Right cardiac atrium (tissue), 5 donors: ENCODE results near the gene SYTL3. TPM values are rescaled to one million over a fixed set of nuclear protein-coding genes. Genes with fewer than 3 reads are reported as not detected.

Experiments used
- ATAC-seq, 2 donors: fragments of 200-7000 bp; cut with Tn5 transposase; one replicate each; pipeline versions ENCODE4 v1.8.0 to v1.9.1; 2020; ENCODE audit warnings: moderate library complexity in 2 of 2, mild to moderate bottlenecking in 1 of 2
- DNase-seq, 3 donors: peaks; one replicate each; pipeline ENCODE4 v3.0.0-alpha.2; 2020
- H3K27ac ChIP-seq: one replicate; pipeline ENCODE4 v1.5.1; 2013; ENCODE audit warnings: mild to moderate bottlenecking, low read length, control low read depth, moderate library complexity
- H3K27me3 ChIP-seq: one replicate; pipeline ENCODE4 v1.6.1; 2013; ENCODE audit not compliant: control insufficient read depth, insufficient read depth
- H3K4me1 ChIP-seq: one replicate; pipeline ENCODE4 v1.6.1; 2013; ENCODE audit warnings: low read length; ENCODE audit not compliant: control insufficient read depth, insufficient read depth
- H3K4me3 ChIP-seq: one replicate; pipeline ENCODE4 v1.5.1; 2013; ENCODE audit warnings: low read length, control low read depth
- H3K9me3 ChIP-seq: one replicate; pipeline ENCODE4 v1.6.1; 2013; ENCODE audit warnings: low read length; ENCODE audit not compliant: control insufficient read depth
- WGBS: extraction: QIAGEN DNeasy Blood & Tissue Kit; methylation state at CpG from one replicate; pipeline ENCODE4 v1.1.7; 2013; 5-methylcytosine and 5-hydroxymethylcytosine counted together
- intact Hi-C, 4 donors: fragments of 100-400 bp; cut with DNase I; formaldehyde crosslinking; loops; one replicate each; pipeline versions ENCODE4 v1.11.0 to v1.14.0; 2022 to 2023
- polyA plus RNA-seq: library from polyadenylated mRNA; stranded (reverse); fragments of 200-250 nt; gene quantifications from one replicate; pipeline ENCODE4 v1.2.3, GENCODE V29; 2013
- total RNA-seq, 4 donors: library from RNA; stranded (reverse); fragmentation: NEBNext Ultra II Directional; extraction: Animal tissue kit (Norgen Biotek cat#: 25700); gene quantifications; one replicate each; pipeline ENCODE4 v1.2.1, GENCODE V29; 2021
- donor health status: healthy with polysubstance abuse.
- donor health status: DM: no; HTN: yes; CAD: no.
- donor health status: DM: no; HTN: no; CAD: no.
- donor health status: DM: no; HTN: yes; CAD: no; lungs with severe emphysema.
- donor health status: DM: yes; HTN: yes; CAD: no.

The SYTL3 gene
- total and polyA plus RNA-seq, 5 donors = 5.0 to 10.4 (median 9.7) TPM

GRCh38 chr6:158703837-158704822, 54.3 kb downstream of the SYTL3 start:
- intact Hi-C loops = loop anchor here in 3 of 4 donors (2.0 to 10.0 kb wide), 4 partner anchors 111 to 401 kb away; partner anchors contain the start of gene EZR (in 3 of the 3)
- Histone ChIP-seq H3K27ac (peak overlapping the region; percentile 3), H3K4me1 (peaks cover 10% of the 10 kb centered on the region), H3K9me3 (no peaks in the 10 kb centered on the region), H3K27me3 (no peaks in the 10 kb centered on the region), H3K4me3 (peak overlapping the region; percentile 15)
- WGBS = 9% methylated on average over 42 of the region's 42 CpGs
- ATAC-seq = peak; percentile 89 to 90
- DNase-seq = peak; percentile 88 to 95 (median 95)

- H3K4me3 ChIP-seq = no peak overlapping the region
- no peaks in the 10 kb centered on the region for H3K9me3 ChIP-seq
- H3K4me1 ChIP-seq = peaks cover 10% of the 10 kb centered on the region
- DNase-seq (no peak), ATAC-seq (peak in 1 of 2 donors; percentile 3)
- no peaks in the 10 kb centered on the region for H3K27me3 ChIP-seq
- H3K27ac ChIP-seq = peak overlapping the region; percentile 96
- intact Hi-C loops = loop anchor here in 3 of 4 donors (2.0 to 10.0 kb wide), 3 partner anchors 109 to 399 kb away; partner anchors contain the start of gene EZR (in 3 of the 3)
- WGBS = 86% methylated on average over 13 of the region's 13 CpGs
Measured at GRCh38 chr6:158705386-158706126, 55.7 kb downstream of the SYTL3 start.

DNA sequence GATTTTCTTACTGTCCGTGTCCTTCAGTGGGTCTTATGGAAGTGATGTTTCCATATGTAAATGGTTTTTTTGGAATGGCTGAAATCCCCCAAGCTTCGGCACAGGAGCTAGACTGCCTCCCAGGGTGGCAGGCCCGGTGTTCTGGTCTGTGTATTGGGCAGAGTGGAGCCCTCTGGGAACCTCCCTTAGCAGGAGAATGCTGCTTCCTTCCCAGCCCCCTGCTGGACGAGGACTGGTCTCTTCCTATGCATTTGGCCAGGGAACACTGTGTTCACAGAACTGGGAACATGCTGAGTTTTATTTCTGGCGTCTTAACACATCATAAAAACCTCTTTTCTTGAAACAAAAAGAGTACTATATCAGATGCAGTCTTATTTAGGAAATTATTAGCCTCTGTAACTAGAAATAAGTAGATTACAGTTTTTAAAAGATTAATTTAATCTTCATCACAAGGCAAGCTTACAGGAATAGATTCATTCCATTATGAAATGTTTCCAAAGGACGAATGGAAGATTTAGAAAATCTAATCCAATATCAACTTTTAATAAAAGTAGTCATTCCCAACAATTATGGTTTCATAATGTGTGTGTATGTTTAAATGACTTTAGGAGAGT, 56.6 kb downstream of the SYTL3 start:
- Histone ChIP-seq H3K27me3 (no peaks in the 10 kb centered on the region), H3K27ac (peak overlapping the region; percentile 96), H3K4me1 (peaks cover 10% of the 10 kb centered on the region), H3K9me3 (no peaks in the 10 kb centered on the region), H3K4me3 (no peak overlapping the region)
- intact Hi-C loops = loop anchor here in 3 of 4 donors (10.0 kb wide), 2 partner anchors 108 to 398 kb away; partner anchors contain the start of gene EZR (in 3 of the 3)
- ATAC-seq (peak; percentile 74), DNase-seq (peak; percentile 70 to 91 (median 77))
- WGBS = 21% methylated on average over 6 of the region's 6 CpGs

DNA sequence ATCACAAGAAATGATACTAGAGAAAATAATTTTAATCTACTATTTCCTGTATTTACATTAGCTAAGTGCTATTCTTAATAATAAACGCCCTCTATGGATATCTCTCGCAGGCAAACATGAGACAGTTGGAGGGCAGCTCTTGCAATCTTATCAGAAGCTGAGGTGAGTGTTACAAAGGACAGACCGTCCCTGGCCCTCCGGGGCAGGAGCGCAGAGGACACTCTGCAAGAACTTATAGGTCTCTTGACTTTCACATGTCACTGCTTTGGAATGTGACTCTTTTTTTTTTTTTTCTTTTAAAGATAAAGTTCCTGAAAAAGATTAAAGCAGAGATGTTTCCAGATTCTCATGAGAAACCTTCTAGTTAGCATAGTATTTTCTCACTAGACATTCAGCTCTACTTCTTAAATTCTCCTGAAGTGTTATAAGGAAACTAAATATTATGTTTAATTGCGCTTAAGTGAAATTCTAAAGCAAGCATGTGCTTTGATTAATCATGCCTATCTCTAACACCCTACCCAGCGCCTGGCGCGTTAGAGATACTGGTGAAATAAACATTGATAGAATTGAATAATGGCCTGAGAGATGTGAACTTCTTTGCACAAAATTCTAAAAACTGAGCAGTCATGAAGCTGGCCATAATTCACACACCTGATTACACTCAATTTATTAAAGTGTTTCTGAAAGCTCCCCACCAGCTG, 57.4 kb downstream of the SYTL3 start:
- ATAC-seq (peak; percentile 66 to 68), DNase-seq (peak in 2 of 3 donors; percentile 39 to 79)
- Histone ChIP-seq H3K27me3 (no peaks in the 10 kb centered on the region), H3K27ac (peak overlapping the region; percentile 78), H3K9me3 (no peaks in the 10 kb centered on the region), H3K4me1 (peaks cover 10% of the 10 kb centered on the region), H3K4me3 (no peak overlapping the region)
- intact Hi-C loops = loop anchor here in 3 of 4 donors (10.0 kb wide), 2 partner anchors 108 to 398 kb away; partner anchors contain the start of gene EZR (in 3 of the 3)
- WGBS = 24% methylated on average over 9 of the region's 9 CpGs

- DNase-seq = peak in 1 of 3 donors; percentile 55
Measured at GRCh38 chr6:158707821-158708195, 58.0 kb downstream of the SYTL3 start.

GRCh38 chr6:158708239-158708638, 58.4 kb downstream of the SYTL3 start:
- H3K9me3 ChIP-seq = no peaks in the 10 kb centered on the region
- peak; percentile 68 to 80 for ATAC-seq
- peaks cover 10% of the 10 kb centered on the region for H3K4me1 ChIP-seq
- DNase-seq = peak; percentile 71 to 88 (median 88)
- no peaks in the 10 kb centered on the region for H3K27me3 ChIP-seq
- 30% methylated on average over 14 of the region's 14 CpGs for WGBS
- intact Hi-C loops = loop anchor here in 3 of 4 donors (10.0 kb wide), 2 partner anchors 107 to 397 kb away; partner anchors contain the start of gene EZR (in 3 of the 3)
- no peak overlapping the region for H3K4me3 ChIP-seq
- peak overlapping the region; percentile 78 for H3K27ac ChIP-seq

More at GRCh38 chr6:158707821-158708195, 58.0 kb downstream of the SYTL3 start:
- peak in 1 of 2 donors; percentile 25 for ATAC-seq
- peak overlapping the region; percentile 78 for H3K27ac ChIP-seq
- no peak overlapping the region for H3K4me3 ChIP-seq
- WGBS = 30% methylated on average over 10 of the region's 10 CpGs
- no peaks in the 10 kb centered on the region for H3K27me3 ChIP-seq
- intact Hi-C loops = loop anchor here in 3 of 4 donors (10.0 kb wide), 2 partner anchors 107 to 397 kb away; partner anchors contain the start of gene EZR (in 3 of the 3)
- peaks cover 10% of the 10 kb centered on the region for H3K4me1 ChIP-seq
- H3K9me3 ChIP-seq = no peaks in the 10 kb centered on the region

- no peak overlapping the region for H3K4me3 ChIP-seq
- no peak overlapping the region for H3K27ac ChIP-seq
- peaks cover 10% of the 10 kb centered on the region for H3K4me1 ChIP-seq
- no peaks in the 10 kb centered on the region for H3K9me3 ChIP-seq
- ATAC-seq = no peak
- DNase-seq = no peak
- intact Hi-C loops = loop anchor here in 3 of 4 donors (10.0 kb wide), 2 partner anchors 105 to 395 kb away; partner anchors contain the start of gene EZR (in 3 of the 3)
- 97% methylated on average over 4 of the region's 4 CpGs for WGBS
- H3K27me3 ChIP-seq = no peaks in the 10 kb centered on the region
Measured at GRCh38 chr6:158709809-158710208, 60.0 kb downstream of the SYTL3 start.

DNA sequence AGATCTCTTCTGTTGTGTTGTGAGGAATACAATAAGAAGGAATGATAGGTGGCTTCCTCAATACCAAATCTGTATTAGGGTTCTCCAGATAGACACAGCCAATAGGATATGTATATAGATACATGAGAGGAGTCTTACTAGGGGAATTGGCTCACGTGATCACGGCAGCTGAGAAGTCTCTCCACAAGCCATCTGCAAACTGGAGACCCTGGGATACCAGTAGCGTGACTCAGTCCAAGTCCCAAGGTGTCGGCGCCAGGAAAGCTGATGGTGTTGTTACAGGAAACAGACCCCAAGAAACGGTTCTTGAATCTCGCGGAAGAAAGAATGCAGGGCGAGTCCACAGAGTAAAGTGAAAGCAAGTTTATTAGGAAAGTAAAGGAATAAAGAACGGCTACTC, 61.4 kb downstream of the SYTL3 start:
- Histone ChIP-seq H3K9me3 (no peaks in the 10 kb centered on the region), H3K4me1 (peaks cover 7% of the 10 kb centered on the region), H3K27me3 (no peaks in the 10 kb centered on the region), H3K4me3 (no peak overlapping the region), H3K27ac (no peak overlapping the region)
- peak in 1 of 3 donors; percentile 60 for DNase-seq
- ATAC-seq = no peak
- intact Hi-C loops = no loop called here
- WGBS = 53% methylated on average over 10 of the region's 10 CpGs

DNA sequence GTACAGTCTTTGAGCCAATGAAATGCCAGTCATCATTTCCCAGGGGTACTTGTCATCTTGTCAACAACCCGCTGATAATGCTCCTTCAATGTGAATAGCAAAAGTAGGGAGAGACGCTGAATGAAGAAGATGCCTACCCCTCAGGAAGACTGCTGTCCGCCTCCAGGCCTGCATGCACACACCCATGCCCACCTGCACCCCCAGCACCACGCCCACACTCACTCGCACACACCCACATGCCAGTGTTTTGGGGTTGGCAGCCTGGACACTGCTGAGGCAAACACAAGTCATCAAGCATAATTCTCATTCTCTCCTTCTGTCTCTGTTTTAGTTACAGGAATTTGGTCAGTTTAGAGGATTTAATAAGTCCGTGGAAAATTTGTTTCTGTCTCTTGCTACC, 63.6 kb downstream of the SYTL3 start:
- WGBS = 89% methylated on average over 6 of the region's 6 CpGs
- Histone ChIP-seq H3K4me3 (no peak overlapping the region), H3K27ac (no peak overlapping the region), H3K9me3 (no peaks in the 10 kb centered on the region), H3K4me1 (peaks cover 1% of the 10 kb centered on the region), H3K27me3 (no peaks in the 10 kb centered on the region)
- intact Hi-C loops = no loop called here
- ATAC-seq (no peak), DNase-seq (no peak)
